ENCODE data around the gene KCNJ13. TPM values are rescaled to one million over a fixed set of nuclear protein-coding genes. Genes with fewer than 3 reads are reported as not detected.

Gene KCNJ13
- total and polyA plus RNA-seq, 4 donors: 0.08 to 0.79 TPM; not detected in 2

- Histone ChIP-seq H3K9ac (ENCODE audit: low read depth in 1 of 2, low read length in 2 of 2) (no peak overlapping the region), H3K27me3 (ENCODE audit: control insufficient read depth in 4 of 4, insufficient read depth in 4 of 4, low read length in 3 of 4) (no peaks in the 10 kb centered on the region), H3K9me3 (ENCODE audit: control insufficient read depth in 4 of 4, low read length in 3 of 4) (no peaks in the 10 kb centered on the region), H3K36me3 (ENCODE audit: control insufficient read depth in 4 of 4, insufficient read depth in 3 of 4, low read depth in 1 of 4, low read length in 3 of 4) (peaks cover 6 to 42% (median 29%) of the 10 kb centered on the region in 4 donors), H3K4me3 (ENCODE audit: low read depth in 1 of 3, low read length in 3 of 3) (no peak overlapping the region), H3K27ac (ENCODE audit: low read depth in 1 of 2, low read length in 2 of 2) (no peak overlapping the region), H3K4me1 (ENCODE audit: control insufficient read depth in 4 of 4, insufficient read depth in 4 of 4, low read length in 3 of 4) (peaks cover 0 to 2% (median 1%) of the 10 kb centered on the region in 4 donors)
- no peak for DNase-seq (ENCODE audit: low spot score)
- WGBS: 93% methylated on average over 4 of the region's 4 CpGs
- TF ChIP-seq SP1 (IDR thresholded peaks at IDR 0.05): no peak
- TF ChIP-seq REST (IDR thresholded peaks at IDR 0.05): no peak
- TF ChIP-seq GABPA (IDR thresholded peaks at IDR 0.05 in 1 of 2, conservative IDR thresholded peaks at IDR 0.05 in 1 of 2): no peak
Measured at GRCh38 chr2:232750135-232750671, 26.2 kb downstream of the KCNJ13 start.

- TF ChIP-seq RXRA (IDR thresholded peaks at IDR 0.05) (no peak), FOXA2 (IDR thresholded peaks at IDR 0.05) (no peak), FOXA1 (IDR thresholded peaks at IDR 0.05) (no peak), HNF4G (IDR thresholded peaks at IDR 0.05) (no peak), TAF1 (conservative IDR thresholded peaks at IDR 0.05) (no peak), REST (IDR thresholded peaks at IDR 0.05) (no peak), ATF3 (IDR thresholded peaks at IDR 0.05) (no peak), YY1 (IDR thresholded peaks at IDR 0.05) (no peak)
- no peak overlapping the region for H3K9ac ChIP-seq (ENCODE audit: low read depth in 1 of 2, low read length in 2 of 2)
- H3K9me3 ChIP-seq (ENCODE audit: control insufficient read depth in 4 of 4, low read length in 3 of 4): no peaks in the 10 kb centered on the region
- no peak for DNase-seq (ENCODE audit: low spot score)
- no peaks in the 10 kb centered on the region for H3K4me1 ChIP-seq (ENCODE audit: control insufficient read depth in 4 of 4, insufficient read depth in 4 of 4, low read length in 3 of 4)
- H3K27ac ChIP-seq (ENCODE audit: low read depth in 1 of 2, low read length in 2 of 2): no peak overlapping the region
- no peaks in the 10 kb centered on the region for H3K27me3 ChIP-seq (ENCODE audit: control insufficient read depth in 4 of 4, insufficient read depth in 4 of 4, low read length in 3 of 4)
- H3K36me3 ChIP-seq (ENCODE audit: control insufficient read depth in 4 of 4, insufficient read depth in 3 of 4, low read depth in 1 of 4, low read length in 3 of 4): peaks cover 8 to 42% (median 29%) of the 10 kb centered on the region in 4 donors
- no peak overlapping the region for H3K4me3 ChIP-seq (ENCODE audit: low read depth in 1 of 3, low read length in 3 of 3)
- 94% methylated on average over 3 of the region's 3 CpGs for WGBS
Measured at GRCh38 chr2:232749331-232749730, 27.0 kb downstream of the KCNJ13 start.

- H3K36me3 ChIP-seq (ENCODE audit: control insufficient read depth in 4 of 4, insufficient read depth in 3 of 4, low read depth in 1 of 4, low read length in 3 of 4): peaks cover 3 to 42% (median 27%) of the 10 kb centered on the region in 4 donors
- H3K9me3 ChIP-seq (ENCODE audit: control insufficient read depth in 4 of 4, low read length in 3 of 4): no peaks in the 10 kb centered on the region
- WGBS: 98% methylated on average over 3 of the region's 3 CpGs
- H3K4me3 ChIP-seq (ENCODE audit: low read depth in 1 of 3, low read length in 3 of 3): no peak overlapping the region
- no peak overlapping the region for H3K9ac ChIP-seq (ENCODE audit: low read depth in 1 of 2, low read length in 2 of 2)
- no peaks in the 10 kb centered on the region for H3K27me3 ChIP-seq (ENCODE audit: control insufficient read depth in 4 of 4, insufficient read depth in 4 of 4, low read length in 3 of 4)
- no peak for DNase-seq (ENCODE audit: low spot score)
- H3K27ac ChIP-seq (ENCODE audit: low read depth in 1 of 2, low read length in 2 of 2): no peak overlapping the region
- H3K4me1 ChIP-seq (ENCODE audit: control insufficient read depth in 4 of 4, insufficient read depth in 4 of 4, low read length in 3 of 4): no peaks in the 10 kb centered on the region
- TF ChIP-seq ZBTB33 (IDR thresholded peaks at IDR 0.05) (no peak), REST (IDR thresholded peaks at IDR 0.05) (no peak), FOXA2 (IDR thresholded peaks at IDR 0.05) (no peak), HNF4G (IDR thresholded peaks at IDR 0.05) (no peak), RXRA (IDR thresholded peaks at IDR 0.05) (no peak), NR2F2 (IDR thresholded peaks at IDR 0.05) (no peak), YY1 (IDR thresholded peaks at IDR 0.05) (no peak), MAX (IDR thresholded peaks at IDR 0.05) (no peak), EGR1 (IDR thresholded peaks at IDR 0.05; ENCODE audit: low read depth in 2 of 2) (no peak)
Measured at GRCh38 chr2:232748038-232748437, 28.3 kb downstream of the KCNJ13 start.
